ENCODE data around the gene F2RL1.
"Not testable (repeated sequence)": the region's sequence is repeated elsewhere in the genome, so short reads cannot be mapped to it uniquely, and the experiment has no call there.

The F2RL1 gene

GRCh38 chr5:76818844-76819831 is at the start of gene F2RL1:
Gene F2RL1 (plus strand): TSS chr5:76819030. CDS start chr5:76819183, 153 bp downstream.
- peak; percentile 9 to 31 for DNase-seq (ENCODE audit: low read depth in 2 of 2)

- DNase-seq (ENCODE audit: low read depth in 2 of 2) = not testable (repeated sequence)
These were observed 47.8 kb upstream of the F2RL1 start for GRCh38 chr5:76771041-76771440.

- no peak for DNase-seq (ENCODE audit: low read depth in 2 of 2)
These were observed 47.0 kb upstream of the F2RL1 start for GRCh38 chr5:76771705-76772405.

- no peak for DNase-seq (ENCODE audit: low read depth in 2 of 2)
These were observed 42.9 kb upstream of the F2RL1 start for GRCh38 chr5:76775921-76776320.

- no peak for DNase-seq (ENCODE audit: low read depth in 2 of 2)
These were observed 42.4 kb upstream of the F2RL1 start for GRCh38 chr5:76776391-76776790.

- not testable (repeated sequence) for DNase-seq (ENCODE audit: low read depth in 2 of 2)
These were observed 38.2 kb upstream of the F2RL1 start for GRCh38 chr5:76780616-76781015.

- DNase-seq (ENCODE audit: low read depth in 2 of 2) = no peak
These were observed 37.1 kb upstream of the F2RL1 start for GRCh38 chr5:76781775-76782174.

GRCh38 chr5:76782444-76782843 is 36.4 kb upstream of the F2RL1 start:
- DNase-seq (ENCODE audit: low read depth in 2 of 2) = no peak

- no peak for DNase-seq (ENCODE audit: low read depth in 2 of 2)
These were observed 31.6 kb upstream of the F2RL1 start for GRCh38 chr5:76787237-76787636.

- no peak for DNase-seq (ENCODE audit: low read depth in 2 of 2)
These were observed 30.5 kb upstream of the F2RL1 start for GRCh38 chr5:76788362-76788761.

- DNase-seq (ENCODE audit: low read depth in 2 of 2) = not testable (repeated sequence)
These were observed 29.6 kb upstream of the F2RL1 start for GRCh38 chr5:76789275-76789674.

GRCh38 chr5:76789991-76790581 is 28.7 kb upstream of the F2RL1 start:
- DNase-seq (ENCODE audit: low read depth in 2 of 2) = no peak

- no peak for DNase-seq (ENCODE audit: low read depth in 2 of 2)
These were observed 28.1 kb upstream of the F2RL1 start for GRCh38 chr5:76790632-76791290.

GRCh38 chr5:76791461-76791860 is 27.4 kb upstream of the F2RL1 start:
- DNase-seq (ENCODE audit: low read depth in 2 of 2) = no peak

GRCh38 chr5:76794871-76795270 is 24.0 kb upstream of the F2RL1 start:
- DNase-seq (ENCODE audit: low read depth in 2 of 2) = no peak

- no peak for DNase-seq (ENCODE audit: low read depth in 2 of 2)
These were observed 19.2 kb upstream of the F2RL1 start for GRCh38 chr5:76799588-76799987.

GRCh38 chr5:76800579-76800978 is 18.3 kb upstream of the F2RL1 start:
- DNase-seq (ENCODE audit: low read depth in 2 of 2) = no peak

- no peak for DNase-seq (ENCODE audit: low read depth in 2 of 2)
These were observed 17.5 kb upstream of the F2RL1 start for GRCh38 chr5:76801159-76801802.

GRCh38 chr5:76801803-76802195 is 17.0 kb upstream of the F2RL1 start:
- no peak for DNase-seq (ENCODE audit: low read depth in 2 of 2)

- no peak for DNase-seq (ENCODE audit: low read depth in 2 of 2)
These were observed 14.6 kb upstream of the F2RL1 start for GRCh38 chr5:76804266-76804665.

GRCh38 chr5:76805821-76806505 is 12.9 kb upstream of the F2RL1 start:
- no peak for DNase-seq (ENCODE audit: low read depth in 2 of 2)

All from stimulated activated CD4-positive, alpha-beta T cell treated with anti-CD3 and anti-CD28 coated beads, Interleukin-1b, Interleukin-23, amount 100 ng/mL, for 1 hour (primary cell).